GM23338 (cell line): ENCODE results near the gene NSD1.
A peak's percentile ranks its signal among the peaks of the same experiment; 100 is the strongest.

ENCODE experiments used
- CTCF ChIP-seq, 2 experiments: fragments of 200-600 bp in 1 of 2; sonication (generic) in 1 of 2; conservative IDR thresholded peaks; 2 replicates each; pipeline versions ENCODE4 v1.5.1 to v1.6.1; 2016 to 2017; ENCODE audit warnings: antibody characterized with exemption in 2 of 2, low read depth in 2 of 2, mild to moderate bottlenecking in 2 of 2, moderate library complexity in 1 of 2
- EZH2 ChIP-seq: fragments of 200-600 bp; sonication (generic); IDR thresholded peaks from one replicate; pipeline ENCODE4 v1.8.0; 2017; ENCODE audit warnings: antibody characterized with exemption, mild to moderate bottlenecking, low read depth; ENCODE audit not compliant: unreplicated experiment
- EZH2phosphoT487 ChIP-seq: fragments of 200-600 bp; sonication (generic); IDR thresholded peaks from one replicate; pipeline ENCODE4 v1.8.1; 2018; ENCODE audit warnings: antibody characterized with exemption; ENCODE audit not compliant: unreplicated experiment
- JUNB ChIP-seq: IDR thresholded peaks from one replicate; pipeline ENCODE4 v1.6.1; 2016; ENCODE audit warnings: antibody characterized with exemption; ENCODE audit not compliant: unreplicated experiment
- POLR2AphosphoS5 ChIP-seq: IDR thresholded peaks from 2 replicates; pipeline ENCODE4 v1.6.1; 2016; ENCODE audit warnings: antibody characterized with exemption, low read depth
- REST ChIP-seq: IDR thresholded peaks from one replicate; pipeline ENCODE4 v1.6.1; 2018; ENCODE audit warnings: antibody characterized with exemption; ENCODE audit not compliant: unreplicated experiment
- TF ChIP-seq, protein P1 (sequence below): IDR thresholded peaks from 2 replicates; pipeline ENCODE4 v1.6.1; 2016; ENCODE audit warnings: antibody characterized with exemption

GRCh38 chr5:177300236-177300880 lies 166.8 kb downstream of the NSD1 start:
- TF ChIP-seq CTCF (conservative IDR thresholded peaks at IDR 0.05; ENCODE audit: low read depth in 2 of 2) (peak; percentile 14 to 33; a peak in 2 of 4 replicates), REST (no peak), EZH2 (no peak), JUNB (no peak), EZH2phosphoT487 (no peak), POLR2AphosphoS5 (no peak)
- TF ChIP-seq, protein P1, sequence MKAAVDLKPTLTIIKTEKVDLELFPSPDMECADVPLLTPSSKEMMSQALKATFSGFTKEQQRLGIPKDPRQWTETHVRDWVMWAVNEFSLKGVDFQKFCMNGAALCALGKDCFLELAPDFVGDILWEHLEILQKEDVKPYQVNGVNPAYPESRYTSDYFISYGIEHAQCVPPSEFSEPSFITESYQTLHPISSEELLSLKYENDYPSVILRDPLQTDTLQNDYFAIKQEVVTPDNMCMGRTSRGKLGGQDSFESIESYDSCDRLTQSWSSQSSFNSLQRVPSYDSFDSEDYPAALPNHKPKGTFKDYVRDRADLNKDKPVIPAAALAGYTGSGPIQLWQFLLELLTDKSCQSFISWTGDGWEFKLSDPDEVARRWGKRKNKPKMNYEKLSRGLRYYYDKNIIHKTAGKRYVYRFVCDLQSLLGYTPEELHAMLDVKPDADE: no peak
